ENCODE measurements around the gene AGPAT4.

Gene AGPAT4

DNA sequence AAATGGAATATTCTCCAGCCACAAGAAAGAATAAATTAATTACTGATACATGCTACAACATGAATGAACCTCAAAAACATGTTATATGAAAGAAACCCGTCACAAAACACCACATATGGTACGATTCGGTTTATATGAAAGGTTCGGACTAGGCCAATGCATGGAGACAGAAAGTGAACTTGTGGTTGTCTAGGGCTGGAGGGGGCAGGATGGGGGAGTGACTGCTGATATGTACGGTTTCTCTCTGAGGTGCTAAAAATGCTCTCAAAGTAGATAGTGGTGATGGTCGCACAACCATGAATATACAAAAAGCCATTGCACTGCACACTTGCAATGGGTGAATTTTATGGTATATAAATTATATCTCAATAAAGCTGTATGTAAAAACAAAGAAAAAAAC, 18.3 kb downstream of the AGPAT4 start:
- Mint-ChIP-seq H3K4me1 (no peaks in the 10 kb centered on the region), H3K27ac (no peak overlapping the region), H3K4me3 (no peak overlapping the region), H3K36me3 (no peaks in the 10 kb centered on the region), H3K9me3 (no peaks in the 10 kb centered on the region), H3K27me3 (no peaks in the 10 kb centered on the region)
- ATAC-seq (ENCODE audit: low read depth) (no peak), DNase-seq (ENCODE audit: low spot score in 2 of 2) (no peak)

DNA sequence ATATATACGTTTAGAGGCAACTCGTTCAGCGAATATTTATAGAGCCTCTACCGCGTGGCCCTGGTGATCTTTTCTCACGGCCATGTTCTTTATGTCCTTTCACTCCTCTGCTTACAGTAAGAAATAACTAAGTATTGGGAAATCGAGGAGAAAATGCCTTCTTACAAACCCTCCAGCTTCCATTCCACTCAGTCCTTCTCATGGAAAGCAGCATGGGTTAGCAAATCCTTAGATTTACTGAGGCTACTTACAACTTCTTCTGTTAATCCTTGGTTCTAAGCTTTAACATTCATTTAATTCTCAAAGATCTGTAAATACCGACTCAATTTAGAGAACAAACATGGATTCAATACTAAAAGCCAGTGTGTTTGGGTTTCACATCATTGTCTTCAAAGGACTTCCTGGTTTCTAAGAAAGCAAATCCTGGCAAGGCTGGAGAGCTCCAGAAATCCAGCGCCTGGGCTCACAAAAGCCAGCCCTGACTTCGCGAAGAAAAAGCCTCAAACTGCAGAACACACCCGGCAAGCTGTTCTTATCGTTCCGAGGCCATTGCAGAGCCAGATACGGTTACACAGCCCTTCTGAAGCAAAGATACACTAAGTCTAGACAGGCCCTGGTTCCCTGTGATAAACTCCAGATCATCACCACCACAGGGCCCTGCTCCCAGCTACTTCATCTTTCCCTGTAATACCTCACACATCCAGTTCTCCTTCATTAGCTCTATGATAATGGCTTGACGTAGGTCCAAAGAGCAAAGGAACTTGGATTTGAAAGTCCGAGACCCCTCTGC, 19.2 kb downstream of the AGPAT4 start:
- Mint-ChIP-seq H3K36me3 (no peaks in the 10 kb centered on the region), H3K27me3 (no peaks in the 10 kb centered on the region), H3K4me3 (no peak overlapping the region), H3K27ac (no peak overlapping the region), H3K4me1 (no peaks in the 10 kb centered on the region), H3K9me3 (no peaks in the 10 kb centered on the region)
- no peak for ATAC-seq (ENCODE audit: low read depth)
- no peak for DNase-seq (ENCODE audit: low spot score in 2 of 2)

DNA sequence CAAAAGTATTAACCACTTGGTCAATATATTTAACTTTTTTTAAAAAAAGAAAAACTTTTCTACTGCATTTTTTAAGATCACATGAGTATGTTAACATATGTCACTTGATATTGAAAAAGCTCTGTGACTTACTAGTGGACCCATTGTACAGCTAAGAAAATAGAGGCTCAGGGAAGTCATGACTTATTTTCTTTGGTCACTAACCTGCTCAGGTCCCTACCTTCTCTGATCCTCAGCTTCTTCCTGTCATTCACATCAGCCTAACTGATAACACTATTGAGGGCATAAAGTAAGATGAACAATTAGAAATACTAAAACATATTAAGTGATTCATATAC, 19.8 kb downstream of the AGPAT4 start:
- H3K36me3 Mint-ChIP-seq: no peaks in the 10 kb centered on the region
- H3K27ac Mint-ChIP-seq: no peak overlapping the region
- no peaks in the 10 kb centered on the region for H3K4me1 Mint-ChIP-seq
- H3K9me3 Mint-ChIP-seq: no peaks in the 10 kb centered on the region
- ATAC-seq (ENCODE audit: low read depth): no peak
- H3K4me3 Mint-ChIP-seq: no peak overlapping the region
- DNase-seq (ENCODE audit: low spot score in 2 of 2): no peak
- H3K27me3 Mint-ChIP-seq: no peaks in the 10 kb centered on the region

DNA sequence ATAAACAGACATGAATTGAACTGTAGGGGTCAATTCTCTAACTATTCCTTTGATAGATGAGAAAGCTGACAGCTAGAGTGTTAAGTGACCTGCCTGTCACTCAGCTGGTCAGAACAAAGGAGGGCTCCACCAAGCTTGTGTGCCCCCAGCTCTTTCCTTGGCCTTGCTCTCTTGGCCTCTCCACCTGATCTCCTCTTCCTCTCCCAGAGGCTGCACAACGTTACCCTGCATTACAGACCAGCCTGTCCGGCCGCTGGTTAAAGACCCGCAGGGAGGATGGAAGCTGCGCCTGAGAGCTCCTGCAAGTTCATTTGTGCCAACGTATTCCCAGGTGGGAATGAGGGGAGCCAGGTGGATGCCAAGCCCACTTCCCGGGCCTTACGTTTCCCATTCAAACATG, 22.5 kb downstream of the AGPAT4 start:
- Mint-ChIP-seq H3K27me3 (no peaks in the 10 kb centered on the region), H3K27ac (no peak overlapping the region)
- ATAC-seq (ENCODE audit: low read depth): no peak

DNA sequence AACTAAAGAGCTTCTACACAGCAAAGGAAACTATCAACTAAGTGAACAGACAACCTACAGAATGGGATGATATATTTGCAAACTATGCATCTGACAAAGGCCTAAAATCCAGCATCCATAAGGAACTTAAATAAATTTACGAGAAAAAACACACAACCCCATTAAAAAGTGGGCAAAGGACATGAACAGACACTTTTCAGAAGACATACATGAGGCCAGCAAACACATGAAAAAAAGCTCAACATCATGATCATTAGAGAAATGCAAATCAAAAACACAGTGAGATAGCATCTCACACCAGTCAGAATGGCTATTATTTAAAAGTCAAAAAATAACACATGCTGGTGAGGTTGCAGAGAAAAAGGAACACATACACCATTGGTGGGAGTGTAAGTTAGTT, 24.5 kb downstream of the AGPAT4 start:
- no peaks in the 10 kb centered on the region for H3K4me1 Mint-ChIP-seq
- no peak overlapping the region for H3K4me3 Mint-ChIP-seq

More for the DNA sequence above, 22.5 kb downstream of the AGPAT4 start:
- Mint-ChIP-seq H3K4me3 (no peak overlapping the region), H3K9me3 (no peaks in the 10 kb centered on the region), H3K36me3 (no peaks in the 10 kb centered on the region), H3K4me1 (no peaks in the 10 kb centered on the region)
- DNase-seq (ENCODE audit: low spot score in 2 of 2): no peak

DNA sequence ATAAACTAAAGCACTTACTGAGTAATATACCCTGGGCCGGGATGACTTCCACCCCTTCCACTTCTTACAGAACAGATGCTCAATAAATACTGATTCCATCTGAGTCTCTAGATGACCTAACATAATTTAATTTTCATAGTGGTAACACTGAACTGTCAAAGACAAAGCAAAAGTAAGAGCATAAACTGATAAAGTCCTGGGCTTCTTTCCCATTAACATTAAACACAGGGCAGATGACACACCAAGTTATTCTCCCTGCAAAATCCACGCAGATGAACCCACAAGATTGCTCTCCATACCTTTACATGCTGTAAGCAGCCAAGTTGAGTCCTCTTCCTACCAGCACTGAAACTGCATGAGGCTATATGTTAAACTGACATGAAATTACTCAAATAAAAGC, 27.1 kb downstream of the AGPAT4 start:
- Mint-ChIP-seq H3K27me3 (no peaks in the 10 kb centered on the region), H3K4me1 (no peaks in the 10 kb centered on the region), H3K4me3 (no peak overlapping the region), H3K27ac (no peak overlapping the region), H3K36me3 (no peaks in the 10 kb centered on the region), H3K9me3 (no peaks in the 10 kb centered on the region)
- DNase-seq (ENCODE audit: low spot score in 2 of 2) (no peak), ATAC-seq (ENCODE audit: low read depth) (no peak)

More for the DNA sequence above, 24.5 kb downstream of the AGPAT4 start:
- Mint-ChIP-seq H3K9me3 (no peaks in the 10 kb centered on the region), H3K36me3 (no peaks in the 10 kb centered on the region), H3K27me3 (no peaks in the 10 kb centered on the region), H3K27ac (no peak overlapping the region)
- DNase-seq (ENCODE audit: low spot score in 2 of 2) (no peak), ATAC-seq (ENCODE audit: low read depth) (no peak)

DNA sequence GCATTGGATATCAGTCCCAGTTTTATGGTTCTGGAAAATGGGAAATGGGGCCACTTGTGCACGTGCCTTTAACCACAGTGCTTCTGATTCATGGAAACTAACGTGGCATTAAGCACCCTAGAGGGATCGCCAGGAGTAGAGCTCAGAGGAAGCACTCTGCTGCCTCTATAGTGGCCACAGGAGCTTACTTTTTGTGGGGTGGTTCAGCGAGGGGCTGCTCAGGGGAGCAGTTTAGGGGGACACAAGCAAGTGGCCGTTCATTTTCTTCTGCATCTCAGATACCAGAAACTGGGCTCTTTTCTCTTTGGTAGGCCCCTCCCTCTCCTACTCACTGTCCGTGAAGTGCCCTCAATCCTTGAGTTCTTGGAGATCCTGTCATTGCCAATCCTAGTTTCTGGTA, 28.5 kb downstream of the AGPAT4 start:
- H3K4me3 Mint-ChIP-seq: no peak overlapping the region
- H3K27ac Mint-ChIP-seq: no peak overlapping the region
- H3K4me1 Mint-ChIP-seq: no peaks in the 10 kb centered on the region
- no peak for ATAC-seq (ENCODE audit: low read depth)
- DNase-seq (ENCODE audit: low spot score in 2 of 2): no peak
- H3K9me3 Mint-ChIP-seq: no peaks in the 10 kb centered on the region
- no peaks in the 10 kb centered on the region for H3K27me3 Mint-ChIP-seq
- no peaks in the 10 kb centered on the region for H3K36me3 Mint-ChIP-seq

DNA sequence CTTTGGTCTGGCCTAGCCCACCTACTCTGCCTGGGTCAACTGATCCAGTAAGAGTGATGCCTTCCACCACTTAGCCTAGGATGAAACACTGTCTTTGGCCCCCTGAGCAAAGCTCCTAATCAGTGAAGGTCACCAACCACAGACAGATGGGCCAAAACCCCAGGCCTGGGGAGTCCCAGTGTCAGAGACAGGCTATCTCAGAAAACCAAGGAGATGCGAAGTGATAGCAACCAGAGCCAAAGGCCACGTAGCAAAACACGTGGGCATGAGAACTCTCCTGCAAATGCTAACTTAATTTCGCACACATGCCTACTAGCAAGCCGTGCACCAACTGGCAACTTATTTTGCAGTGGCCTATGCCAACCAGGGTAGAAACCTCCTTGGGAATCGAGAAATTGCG, 29.1 kb downstream of the AGPAT4 start:
- Mint-ChIP-seq H3K27ac (no peak overlapping the region), H3K36me3 (no peaks in the 10 kb centered on the region), H3K9me3 (no peaks in the 10 kb centered on the region), H3K27me3 (no peaks in the 10 kb centered on the region), H3K4me3 (no peak overlapping the region), H3K4me1 (no peaks in the 10 kb centered on the region)
- ATAC-seq (ENCODE audit: low read depth) (no peak), DNase-seq (ENCODE audit: low spot score in 2 of 2) (no peak)

DNA sequence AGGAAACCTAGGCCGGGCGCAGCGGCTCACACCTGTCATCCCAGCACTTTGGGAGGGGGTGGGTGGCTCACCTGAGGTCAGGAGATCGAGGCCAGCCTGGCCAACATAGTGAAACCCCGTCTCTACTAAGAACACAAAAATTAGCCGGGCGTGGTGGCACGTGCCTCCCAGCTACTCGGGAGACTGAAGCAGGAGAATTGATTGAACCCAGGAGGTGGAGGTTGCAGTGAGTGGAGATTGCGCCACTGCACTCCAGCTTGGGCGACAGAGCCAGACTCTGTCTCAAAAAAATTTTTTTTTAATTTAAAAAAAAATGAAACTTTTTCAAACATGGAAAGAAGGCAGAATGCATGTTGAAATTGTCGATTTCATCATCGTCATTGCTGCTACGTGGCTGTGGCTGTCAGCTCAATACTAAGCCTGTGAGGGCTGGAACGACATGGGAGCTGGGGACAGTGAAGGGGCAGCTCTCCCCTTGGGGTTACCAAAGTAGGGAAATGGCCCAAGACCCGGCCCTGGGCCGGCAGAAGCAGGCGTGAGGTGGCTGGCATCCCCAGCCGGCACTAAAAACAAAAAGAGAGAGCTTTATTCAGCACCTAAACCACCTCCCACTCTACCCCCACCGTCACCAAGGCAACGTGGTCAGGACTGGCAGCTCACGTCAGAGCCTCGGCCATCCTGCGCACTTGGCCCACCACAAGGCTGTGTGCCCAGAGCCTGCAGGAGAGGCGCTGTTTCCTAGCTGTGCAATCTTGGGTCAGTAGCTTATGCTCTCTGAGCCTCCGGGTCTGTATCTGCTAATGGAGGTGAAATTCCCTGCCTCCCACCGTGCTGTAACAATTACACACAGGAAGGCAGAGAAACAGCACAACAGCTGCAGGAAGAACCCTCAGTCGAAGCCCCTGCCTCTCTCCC, 30.8 kb downstream of the AGPAT4 start:
- Mint-ChIP-seq H3K36me3 (no peaks in the 10 kb centered on the region), H3K27me3 (no peaks in the 10 kb centered on the region), H3K4me1 (no peaks in the 10 kb centered on the region), H3K9me3 (no peaks in the 10 kb centered on the region), H3K4me3 (no peak overlapping the region), H3K27ac (no peak overlapping the region)
- ATAC-seq (ENCODE audit: low read depth) (no peak), DNase-seq (ENCODE audit: low spot score in 2 of 2) (no peak)

DNA sequence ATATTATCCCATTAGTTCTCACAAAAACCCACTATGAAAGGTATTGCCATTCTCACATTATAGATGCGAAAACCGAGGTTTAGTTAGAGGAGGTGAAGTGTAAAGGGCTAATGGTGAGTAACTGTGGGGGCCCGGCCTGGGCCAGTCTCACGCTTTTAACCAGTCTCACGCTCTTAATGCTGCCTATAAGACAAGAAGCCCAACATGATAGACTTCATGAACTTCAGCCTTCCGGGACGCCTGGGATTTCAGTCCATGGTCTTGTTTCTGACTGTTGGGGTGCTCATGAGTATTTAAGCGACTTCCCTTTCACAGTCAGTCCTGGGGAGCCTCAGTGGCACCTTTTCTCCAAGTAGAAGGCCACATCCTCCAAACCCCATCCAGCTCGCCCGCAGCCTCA, 31.7 kb downstream of the AGPAT4 start:
- no peak overlapping the region for H3K27ac Mint-ChIP-seq
- no peaks in the 10 kb centered on the region for H3K4me1 Mint-ChIP-seq
- H3K4me3 Mint-ChIP-seq: no peak overlapping the region
- H3K9me3 Mint-ChIP-seq: no peaks in the 10 kb centered on the region
- ATAC-seq (ENCODE audit: low read depth) (no peak), DNase-seq (ENCODE audit: low spot score in 2 of 2) (no peak)
- H3K27me3 Mint-ChIP-seq: no peaks in the 10 kb centered on the region
- H3K36me3 Mint-ChIP-seq: no peaks in the 10 kb centered on the region

DNA sequence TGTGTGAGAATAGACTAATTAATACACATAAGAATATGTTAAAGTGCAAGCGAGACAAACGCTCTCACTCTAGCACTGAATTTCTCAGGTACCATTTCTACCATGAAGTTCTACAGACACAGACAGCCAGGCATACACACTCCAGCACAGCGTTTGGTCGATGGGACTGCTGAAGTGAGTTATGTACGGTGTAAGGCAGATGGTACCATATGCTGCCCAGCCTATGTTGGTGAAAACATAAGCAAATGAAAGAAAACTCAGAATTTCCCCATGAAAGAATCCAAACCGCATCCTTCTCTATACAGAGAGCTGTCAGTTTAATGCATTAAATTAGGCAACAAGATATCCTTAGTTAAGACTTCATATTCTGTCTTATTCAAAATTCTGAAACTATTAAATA, 34.9 kb downstream of the AGPAT4 start:
- no peak overlapping the region for H3K27ac Mint-ChIP-seq
- ATAC-seq (ENCODE audit: low read depth): no peak
- no peak for DNase-seq (ENCODE audit: low spot score in 2 of 2)
- no peaks in the 10 kb centered on the region for H3K27me3 Mint-ChIP-seq
- no peaks in the 10 kb centered on the region for H3K4me1 Mint-ChIP-seq
- H3K36me3 Mint-ChIP-seq: no peaks in the 10 kb centered on the region
- H3K9me3 Mint-ChIP-seq: no peaks in the 10 kb centered on the region
- H3K4me3 Mint-ChIP-seq: no peak overlapping the region

DNA sequence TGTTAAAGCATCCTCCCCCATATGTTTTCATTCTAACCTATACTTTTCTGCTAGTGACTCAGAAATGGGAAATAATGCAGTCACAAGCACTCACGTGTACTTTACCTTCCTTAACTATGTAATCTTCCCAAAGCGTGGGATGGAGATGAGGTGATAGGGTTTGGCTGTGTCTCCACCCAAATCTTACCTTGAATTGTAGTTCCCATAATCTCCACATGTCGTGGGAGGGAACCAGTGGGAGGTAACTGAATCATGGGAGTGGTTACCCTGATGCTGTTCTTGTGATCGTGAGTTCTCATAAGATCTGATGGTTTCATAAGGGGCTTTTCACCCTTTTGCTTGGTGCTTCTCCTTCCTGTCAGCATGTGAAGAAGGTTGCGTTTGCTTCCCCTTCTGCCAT, 35.4 kb downstream of the AGPAT4 start:
- Mint-ChIP-seq H3K27ac (no peak overlapping the region), H3K27me3 (no peaks in the 10 kb centered on the region), H3K36me3 (no peaks in the 10 kb centered on the region), H3K4me1 (no peaks in the 10 kb centered on the region), H3K9me3 (no peaks in the 10 kb centered on the region), H3K4me3 (no peak overlapping the region)
- ATAC-seq (ENCODE audit: low read depth) (no peak), DNase-seq (ENCODE audit: low spot score in 2 of 2) (no peak)

DNA sequence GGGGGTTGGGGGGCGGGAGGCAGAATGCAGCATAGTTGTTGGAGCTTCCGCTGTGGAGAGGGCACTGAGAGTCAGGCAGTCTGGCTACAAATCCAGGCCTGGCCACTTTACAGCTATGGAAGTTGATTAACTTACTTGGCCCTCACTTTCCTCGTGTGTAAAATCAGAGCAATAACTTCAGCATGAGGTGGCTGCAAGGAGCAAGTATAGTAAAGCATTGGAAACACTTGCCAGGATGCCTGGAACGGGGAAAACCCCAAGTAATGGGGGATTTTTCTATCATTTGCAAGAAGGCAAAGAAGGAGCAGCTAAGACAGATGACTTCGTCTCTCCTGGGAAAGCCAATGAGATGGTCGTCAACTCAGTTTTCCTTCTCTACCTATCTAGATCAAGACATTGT, 35.8 kb downstream of the AGPAT4 start:
- ATAC-seq (ENCODE audit: low read depth): no peak

DNA sequence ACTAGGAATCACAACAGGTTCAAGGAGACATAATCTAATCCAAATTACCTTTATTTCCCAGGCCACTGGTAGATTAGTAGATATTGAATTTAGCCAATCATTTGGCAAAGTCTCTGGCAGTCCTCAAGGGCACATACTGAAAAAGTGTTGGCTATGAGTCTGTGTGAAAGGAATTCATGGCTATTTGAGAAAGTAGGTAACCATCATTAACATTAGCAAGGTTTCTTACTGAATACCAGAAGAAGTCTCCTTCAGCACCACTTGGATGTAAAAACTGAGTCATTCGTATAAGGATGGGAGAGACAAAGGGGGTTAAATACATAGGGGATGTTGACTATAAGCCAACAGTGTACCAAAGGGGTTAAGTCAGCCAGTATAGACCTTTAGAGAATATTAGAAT, 36.7 kb downstream of the AGPAT4 start:
- Mint-ChIP-seq H3K27me3 (peaks cover 2% of the 10 kb centered on the region), H3K36me3 (no peaks in the 10 kb centered on the region), H3K4me3 (no peak overlapping the region), H3K4me1 (no peaks in the 10 kb centered on the region), H3K9me3 (no peaks in the 10 kb centered on the region), H3K27ac (no peak overlapping the region)
- ATAC-seq (ENCODE audit: low read depth) (no peak), DNase-seq (ENCODE audit: low spot score in 2 of 2) (no peak)

More for the DNA sequence above, 35.8 kb downstream of the AGPAT4 start:
- no peak overlapping the region for H3K4me3 Mint-ChIP-seq
- H3K9me3 Mint-ChIP-seq: no peaks in the 10 kb centered on the region
- DNase-seq (ENCODE audit: low spot score in 2 of 2): no peak
- no peak overlapping the region for H3K27ac Mint-ChIP-seq
- peaks cover under 1% of the 10 kb centered on the region for H3K27me3 Mint-ChIP-seq
- no peaks in the 10 kb centered on the region for H3K36me3 Mint-ChIP-seq
- no peaks in the 10 kb centered on the region for H3K4me1 Mint-ChIP-seq
